CD4-positive, alpha-beta T cell treated with Interleukin-21 for 1 hour (primary cell): ENCODE measurements around the gene YY2.
"Not testable (repeated sequence)": the region's sequence is repeated elsewhere in the genome, so short reads cannot be mapped to it uniquely, and the experiment has no call there.

Experiments
- DNase-seq: peaks from one replicate; pipeline ENCODE4 v3.0.0-alpha.2; 2020

Gene YY2

DNA sequence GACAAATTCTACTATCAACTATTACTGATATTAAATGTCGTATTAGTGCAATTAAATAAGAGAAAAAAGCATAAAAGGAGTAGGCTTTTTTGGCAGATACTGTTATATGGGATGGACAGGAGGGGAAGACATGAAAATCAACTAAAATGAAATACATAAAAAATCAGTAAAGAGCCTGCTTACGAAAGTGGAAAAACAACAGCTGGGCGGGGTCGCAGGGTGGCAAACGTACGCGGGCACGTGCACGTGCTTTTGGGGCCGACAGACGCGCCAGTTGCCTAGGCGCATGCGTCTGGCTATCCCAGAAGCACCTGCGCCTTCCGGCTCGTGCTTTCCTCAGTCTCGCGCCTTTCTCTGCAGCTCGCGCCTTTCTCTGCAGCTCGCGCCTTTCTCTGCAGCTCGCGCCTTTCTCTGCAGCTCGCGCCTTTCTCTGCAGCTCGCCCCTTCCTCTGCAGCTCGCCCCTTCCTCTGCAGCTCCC is at the start of gene YY2:
Gene YY2, plus strand, starts transcription at position 51 of the 479 bp plus-strand sequence. CDS start 498 bp downstream, outside the sequence.
- no peak for DNase-seq

DNA sequence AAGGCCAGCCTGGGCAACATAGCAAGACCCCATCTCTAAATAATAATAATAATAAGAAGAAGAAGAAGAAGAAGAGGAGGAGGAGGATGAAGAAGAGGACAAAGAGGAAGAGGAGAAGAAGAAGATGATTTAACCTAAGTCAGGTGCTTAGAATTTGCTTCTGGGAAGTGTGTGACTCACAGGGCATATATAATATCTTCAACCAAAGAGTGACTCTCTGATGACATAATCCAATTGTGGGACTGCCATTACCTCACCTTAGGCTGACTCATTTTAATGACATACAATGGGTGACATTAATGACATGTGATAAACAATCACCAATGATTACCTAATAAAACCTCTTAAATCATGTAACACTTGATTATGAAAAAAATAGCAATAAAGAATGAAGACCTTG is 49.1 kb upstream of the YY2 start:
- no peak for DNase-seq

DNA sequence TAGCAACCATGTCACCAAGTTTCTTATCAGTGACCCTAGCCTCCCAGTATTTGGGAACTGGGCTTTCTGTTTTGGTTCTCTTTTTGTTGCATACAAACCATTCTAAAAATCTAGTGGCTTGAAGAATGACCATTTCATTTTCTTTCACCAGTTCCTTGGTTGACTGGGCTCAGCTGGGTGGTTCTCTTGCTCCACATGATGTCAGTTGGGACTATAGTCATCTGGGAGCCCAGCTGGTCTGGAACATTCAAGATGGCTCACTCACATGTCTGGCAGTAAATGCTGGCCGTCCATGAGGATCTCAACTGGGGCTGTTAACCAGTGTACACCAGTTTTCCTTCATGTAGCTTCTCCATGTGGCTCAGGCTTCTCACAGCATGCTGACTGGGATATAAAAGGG is 44.0 kb upstream of the YY2 start:
- no peak for DNase-seq

DNA sequence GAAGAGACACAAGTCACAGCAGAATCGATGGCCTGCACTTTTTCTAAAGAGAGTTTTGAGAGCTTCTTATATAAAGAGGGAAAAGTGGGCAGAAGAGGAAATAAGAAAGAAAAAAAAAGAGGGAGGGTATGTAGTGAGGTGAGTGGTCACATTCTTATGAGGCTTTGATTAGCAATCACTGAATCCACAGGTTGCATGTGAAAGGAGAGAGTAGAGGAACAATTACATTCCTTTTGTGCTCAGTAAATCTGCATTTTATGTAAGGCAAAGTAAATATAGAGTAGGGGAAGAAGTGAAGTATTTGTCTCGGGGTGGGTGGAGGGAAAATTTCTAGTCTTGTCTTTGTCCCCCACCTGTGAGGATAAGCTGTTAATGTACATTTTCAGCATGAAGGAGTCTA is 43.2 kb upstream of the YY2 start:
- DNase-seq, result no peak

DNA sequence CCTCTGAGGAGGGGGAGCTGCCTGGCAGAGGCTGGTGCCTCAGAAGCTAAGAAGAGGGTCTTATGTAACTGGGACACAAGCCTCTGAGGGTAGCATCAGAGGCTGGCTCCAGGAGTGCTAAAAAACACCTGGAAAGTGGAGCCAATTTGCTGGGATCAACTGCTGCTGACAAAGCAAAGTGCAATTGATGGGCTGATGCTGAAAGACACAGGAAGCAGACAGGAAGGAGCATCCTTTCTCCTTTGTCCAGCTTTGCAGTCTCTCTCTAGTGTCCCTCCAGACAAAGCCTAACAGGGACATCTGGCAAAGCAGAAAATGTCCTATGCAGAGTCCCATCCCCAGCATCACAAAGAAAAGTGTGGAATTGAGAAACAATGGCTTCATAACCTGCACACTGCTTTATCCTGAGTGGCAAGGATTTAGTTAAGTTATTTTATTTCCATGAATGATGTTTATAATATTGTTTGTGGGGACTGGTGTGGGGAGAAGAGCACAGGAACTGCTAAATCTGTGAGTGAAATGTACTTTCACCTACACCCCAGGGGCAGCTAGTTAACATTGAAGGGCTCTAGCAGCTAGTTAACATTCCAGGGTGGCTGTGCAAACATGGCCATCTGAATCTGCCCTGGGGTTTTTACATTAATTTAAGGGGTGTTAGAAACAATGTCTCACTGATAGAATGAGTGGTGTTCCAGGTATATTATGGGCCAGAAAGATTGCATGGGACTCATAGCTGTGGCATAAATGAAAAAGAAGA is 42.0 kb upstream of the YY2 start:
- no peak for DNase-seq

DNA sequence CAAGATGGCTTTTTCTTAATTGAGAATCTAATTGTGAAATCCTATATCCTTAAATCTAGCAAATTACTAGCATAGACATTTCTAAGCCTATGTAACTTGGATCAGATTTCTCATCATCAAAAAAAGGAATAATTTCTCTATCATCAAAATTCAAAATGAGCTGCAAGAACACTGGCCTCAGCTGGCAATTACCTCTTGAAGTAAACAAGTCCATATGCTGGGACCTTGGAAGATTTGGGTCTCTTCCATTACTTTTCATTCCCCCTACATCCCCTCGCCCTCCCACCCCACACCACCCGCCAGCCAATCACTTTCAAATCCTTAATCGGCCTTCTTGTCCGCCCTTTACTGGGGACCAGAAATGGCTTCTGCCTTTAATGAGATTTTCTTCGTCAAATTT is 39.7 kb upstream of the YY2 start:
- DNase-seq, result no peak

DNA sequence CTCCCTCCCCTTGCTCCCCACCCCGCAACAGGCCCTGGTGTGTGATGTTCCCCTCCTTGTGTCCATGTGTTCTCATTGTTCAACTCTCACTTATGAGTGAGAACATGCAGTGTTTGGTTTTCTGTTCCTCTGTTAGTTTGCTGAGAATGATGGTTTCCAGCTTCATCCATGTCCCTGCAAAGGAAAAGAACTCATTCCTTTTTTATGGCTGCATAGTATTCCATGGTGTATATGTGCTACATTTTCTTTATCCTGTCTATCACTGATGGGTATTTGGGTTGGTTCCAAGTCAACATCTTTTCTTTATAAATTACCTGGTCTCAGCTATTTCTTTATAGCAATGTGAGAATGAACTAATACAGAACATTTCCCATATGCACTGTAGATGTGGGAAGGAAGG is 35.6 kb upstream of the YY2 start:
- DNase-seq, result not testable (repeated sequence)

DNA sequence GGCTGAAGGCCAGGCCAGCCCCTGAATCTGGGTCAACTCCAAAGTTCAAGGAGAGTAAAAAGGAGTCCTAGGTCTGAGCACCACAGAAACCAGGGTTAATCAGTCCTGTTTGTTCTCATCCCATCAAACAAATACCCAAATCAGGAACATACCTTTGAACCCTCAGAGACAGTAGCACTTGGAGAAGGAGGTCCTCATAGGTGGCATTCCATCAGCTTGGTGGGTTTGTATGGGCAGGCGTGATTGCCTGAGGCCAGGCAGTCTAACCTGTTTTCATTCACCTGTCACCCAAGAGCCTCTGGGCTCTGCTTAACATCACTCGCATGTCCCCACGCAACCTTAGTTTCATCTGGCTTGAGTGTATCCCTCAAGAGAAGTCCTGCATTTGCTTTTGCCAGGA is 33.9 kb upstream of the YY2 start:
- DNase-seq, result no peak

DNA sequence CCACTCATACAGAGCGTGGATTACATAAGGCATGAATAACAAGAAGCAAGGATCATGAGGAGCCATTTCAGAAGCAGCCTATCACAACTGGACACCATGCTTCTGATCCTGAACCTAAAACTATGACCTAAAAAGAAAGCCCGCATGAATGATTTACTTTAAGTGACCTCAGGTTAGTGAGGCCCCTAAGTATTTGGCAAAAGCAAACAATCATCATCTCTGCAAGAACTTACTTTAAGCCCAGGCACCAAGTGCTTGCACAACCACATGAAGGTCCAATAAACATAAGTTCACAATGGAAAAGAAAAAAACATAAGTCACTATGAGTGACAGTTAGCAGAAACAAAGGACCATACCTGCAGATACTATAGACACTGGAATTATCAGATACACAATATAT is 24.3 kb upstream of the YY2 start:
- DNase-seq, result no peak

DNA sequence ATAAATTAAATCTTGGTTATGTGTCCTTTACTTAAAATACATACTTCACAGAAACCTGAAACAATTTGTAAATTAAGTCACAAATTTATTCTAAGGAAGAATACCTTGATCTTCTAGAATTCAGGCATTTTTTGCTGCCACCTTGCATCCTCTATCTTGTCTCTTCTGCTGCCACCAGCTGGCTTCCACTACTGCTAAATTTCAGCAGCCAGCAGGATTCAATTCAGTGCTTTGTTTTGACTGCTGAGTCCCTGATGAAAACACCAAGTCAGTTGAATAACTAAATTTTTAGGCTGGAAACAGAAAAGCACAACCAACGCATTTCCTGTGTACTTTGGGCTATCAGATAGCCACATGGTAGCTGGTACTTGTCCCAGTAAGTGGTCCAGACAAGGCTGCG is 18.7 kb upstream of the YY2 start:
- DNase-seq, result no peak

DNA sequence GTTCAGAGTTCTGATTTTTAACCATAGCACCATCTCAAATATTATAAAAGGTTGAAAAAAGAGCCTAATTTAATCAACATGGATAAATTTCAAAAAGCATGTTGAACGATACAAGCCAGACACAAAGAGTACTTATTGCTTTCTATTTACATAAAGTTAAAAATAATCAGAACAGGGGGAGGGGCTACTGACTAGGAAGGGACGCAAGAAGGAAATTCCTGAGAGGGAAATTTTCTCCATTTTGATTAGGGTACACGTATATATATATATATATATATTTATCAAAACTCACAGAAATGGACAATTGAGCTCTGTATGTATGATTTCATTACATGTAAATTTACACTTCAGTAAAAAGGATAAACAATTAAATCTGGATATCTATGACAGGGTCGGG is 16.9 kb upstream of the YY2 start:
- DNase-seq, result peak; percentile 16

DNA sequence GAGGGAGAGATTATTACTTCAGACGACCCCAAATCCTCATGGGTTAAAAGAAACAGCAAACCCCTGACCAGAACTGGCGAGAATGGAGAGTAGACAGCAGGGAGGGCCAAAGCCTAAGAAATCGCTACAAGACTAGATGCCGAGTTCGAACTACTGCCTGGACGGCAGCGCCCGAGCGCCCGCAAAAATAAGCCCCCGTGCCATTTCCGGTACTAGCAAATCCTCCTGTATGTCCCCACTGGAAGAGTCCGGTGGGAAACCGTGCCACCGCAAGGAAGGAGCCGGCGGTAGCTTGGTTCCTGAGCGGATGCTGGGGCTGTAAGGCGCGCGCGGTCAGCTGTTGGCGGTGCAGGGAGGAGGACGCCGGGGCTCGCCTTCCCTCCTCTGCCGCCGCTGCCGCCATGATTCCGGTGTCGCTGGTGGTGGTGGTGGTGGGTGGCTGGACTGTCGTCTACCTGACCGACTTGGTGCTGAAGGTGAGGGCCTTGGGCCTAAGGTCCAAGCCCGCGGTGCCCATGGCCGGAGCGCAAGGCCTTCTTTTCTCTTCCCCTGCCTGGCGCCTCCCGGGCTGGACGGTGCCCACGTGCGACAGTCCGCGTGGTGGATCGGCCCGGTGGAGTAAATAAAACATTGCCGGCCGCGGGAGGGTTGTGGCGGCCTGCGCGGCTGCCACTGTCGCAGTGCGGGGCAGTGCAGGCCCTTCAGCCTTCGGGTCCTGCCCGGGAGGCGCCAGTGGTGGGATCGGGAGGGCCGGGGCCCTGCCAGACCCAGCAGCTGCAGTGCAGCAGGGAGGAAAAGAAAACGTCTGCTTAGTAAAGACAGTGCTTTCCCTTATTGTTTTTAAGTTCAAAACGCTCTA is 16.2 kb upstream of the YY2 start, which contains the start of gene MBTPS2:
Gene MBTPS2, plus strand, starts transcription at position 284 of the 859 bp plus-strand sequence. Its CDS starts 118 bp downstream, at position 402.
- peak; percentile 83 for DNase-seq

DNA sequence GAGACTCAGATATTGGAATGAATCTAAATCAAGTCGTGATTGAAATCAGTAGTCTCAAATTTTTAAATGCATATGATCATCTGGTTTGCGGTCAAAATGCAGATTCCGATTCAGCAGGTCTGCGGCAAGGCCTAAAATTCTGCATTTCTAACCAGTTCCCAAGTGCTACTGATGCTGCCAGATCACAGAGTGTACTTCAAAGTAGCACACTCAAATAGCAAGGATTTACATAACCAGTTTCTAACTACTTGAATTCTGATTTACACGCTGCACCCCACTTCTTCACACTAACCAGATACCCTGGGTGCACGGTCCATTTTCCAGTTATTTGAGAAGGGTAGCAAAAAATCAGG is 15.6 kb upstream of the YY2 start:
- DNase-seq, result peak; percentile 0

DNA sequence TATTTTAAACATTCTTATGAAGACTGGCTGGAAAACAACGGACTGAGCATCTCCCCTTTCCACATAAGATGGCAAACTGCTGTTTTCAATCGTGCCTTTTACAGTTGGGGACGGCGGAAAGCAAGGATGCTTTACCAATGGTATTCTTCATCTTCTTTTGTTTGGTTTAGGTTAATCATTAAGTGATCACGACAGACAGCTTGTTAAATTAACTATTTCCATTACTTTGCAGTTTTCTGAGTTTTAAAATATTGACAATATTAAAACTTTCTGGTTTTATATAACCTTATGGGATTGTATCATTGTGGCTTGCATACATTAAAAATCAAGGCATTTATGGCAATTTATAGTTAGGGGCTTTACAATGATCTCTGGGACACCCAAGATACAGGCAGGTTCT is 12.6 kb upstream of the YY2 start:
- no peak for DNase-seq

DNA sequence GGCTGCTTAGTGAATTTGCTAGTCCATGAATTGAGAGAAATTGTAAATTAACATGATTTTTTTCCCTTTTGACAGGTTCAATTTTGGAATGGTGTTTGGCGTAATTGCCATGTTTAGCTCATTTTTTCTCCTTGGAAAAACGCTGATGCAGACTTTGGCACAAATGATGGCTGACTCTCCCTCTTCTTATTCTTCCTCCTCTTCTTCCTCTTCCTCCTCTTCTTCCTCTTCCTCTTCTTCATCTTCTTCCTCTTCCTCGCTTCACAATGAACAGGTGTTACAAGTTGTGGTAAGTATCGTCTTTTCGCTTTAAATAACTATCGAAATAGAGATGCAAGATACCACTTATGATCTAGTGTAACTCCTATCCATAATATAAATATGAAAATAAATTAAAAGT is 10.7 kb upstream of the YY2 start:
- no peak for DNase-seq

DNA sequence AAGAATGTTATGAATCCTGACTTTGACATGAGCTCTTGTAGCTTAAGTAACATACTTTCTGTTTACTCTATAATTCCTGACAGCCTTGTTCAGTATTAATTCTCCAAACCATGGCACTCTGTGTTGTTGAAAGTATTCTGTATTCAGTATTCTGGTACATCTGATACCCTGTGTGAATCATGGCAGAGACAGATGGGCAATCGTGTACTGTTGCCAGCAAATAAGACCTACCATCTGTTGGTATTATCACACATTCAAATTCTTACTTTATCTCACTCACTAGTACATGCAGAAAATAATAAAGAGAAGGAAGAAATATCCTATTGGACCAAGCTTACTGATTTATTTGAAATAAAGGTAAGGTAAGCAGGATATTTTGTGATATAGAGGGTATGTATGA is 8.4 kb upstream of the YY2 start:
- no peak for DNase-seq

DNA sequence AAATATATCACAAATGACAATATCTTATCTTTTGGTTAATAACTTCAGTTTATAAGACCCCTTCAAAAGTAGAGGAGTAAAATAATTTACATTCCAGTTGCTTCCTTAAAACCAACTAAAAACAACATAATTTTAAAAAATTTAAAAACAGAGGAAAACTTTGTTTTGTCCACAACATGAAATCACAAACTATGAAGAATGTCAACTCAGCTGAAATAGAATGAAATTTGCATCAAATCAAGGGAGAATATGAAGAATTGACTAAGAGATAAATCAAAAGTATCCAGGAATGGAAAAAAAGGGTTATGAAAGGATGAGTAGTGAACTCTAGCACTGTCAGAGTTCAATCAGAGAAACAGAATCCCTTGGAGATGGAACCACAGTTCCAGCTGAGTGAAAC is 2.2 kb upstream of the YY2 start:
- no peak for DNase-seq

DNA sequence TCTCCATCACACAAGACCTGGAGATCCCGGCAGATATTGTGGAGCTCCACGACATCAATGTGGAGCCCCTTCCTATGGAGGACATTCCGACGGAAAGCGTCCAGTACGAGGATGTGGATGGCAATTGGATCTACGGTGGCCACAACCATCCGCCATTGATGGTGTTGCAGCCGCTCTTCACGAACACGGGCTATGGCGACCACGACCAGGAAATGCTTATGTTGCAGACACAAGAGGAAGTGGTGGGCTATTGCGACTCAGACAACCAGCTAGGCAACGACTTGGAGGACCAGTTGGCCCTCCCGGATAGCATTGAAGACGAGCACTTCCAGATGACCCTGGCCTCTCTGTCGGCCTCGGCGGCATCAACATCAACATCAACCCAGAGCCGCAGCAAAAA is 717 bp downstream of the YY2 start:
- DNase-seq, result no peak

DNA sequence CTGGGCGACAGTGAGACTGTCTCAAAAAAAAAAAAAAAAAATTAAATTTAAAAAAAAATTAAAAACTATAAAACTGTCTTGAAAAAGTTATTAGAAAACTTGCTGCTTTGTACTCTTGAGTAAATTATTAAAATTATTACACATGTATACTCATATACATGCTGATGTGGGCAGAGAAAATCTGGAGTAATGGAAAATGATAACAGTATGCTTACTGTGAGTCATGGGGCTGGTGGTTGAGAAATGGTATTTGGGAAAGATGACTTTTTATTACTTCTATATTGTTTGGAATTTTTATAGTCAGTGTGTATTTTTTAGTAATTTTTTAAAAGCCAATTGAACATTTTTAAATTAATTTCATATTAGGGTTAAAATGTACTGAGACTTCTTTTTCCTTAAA is 7.5 kb downstream of the YY2 start:
- DNase-seq, result no peak

DNA sequence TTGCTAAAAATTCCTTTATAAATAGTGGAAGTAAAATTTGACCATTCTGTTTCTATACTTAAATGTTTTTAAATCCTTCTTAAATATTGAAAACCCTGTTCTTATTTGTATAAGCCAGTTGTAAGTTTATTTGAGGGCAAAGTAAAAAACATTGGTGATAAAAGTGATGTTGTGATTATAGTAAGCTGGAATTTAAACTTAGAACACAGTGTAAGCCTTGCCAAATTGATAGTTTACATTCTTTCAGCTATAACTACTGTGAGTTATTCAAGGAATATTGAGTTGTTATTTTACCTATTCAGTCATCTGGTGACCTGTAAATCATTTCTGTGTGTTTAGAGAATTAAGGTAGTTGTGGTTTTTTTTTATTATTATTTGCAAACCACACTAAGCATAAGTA is 9.6 kb downstream of the YY2 start:
- no peak for DNase-seq

DNA sequence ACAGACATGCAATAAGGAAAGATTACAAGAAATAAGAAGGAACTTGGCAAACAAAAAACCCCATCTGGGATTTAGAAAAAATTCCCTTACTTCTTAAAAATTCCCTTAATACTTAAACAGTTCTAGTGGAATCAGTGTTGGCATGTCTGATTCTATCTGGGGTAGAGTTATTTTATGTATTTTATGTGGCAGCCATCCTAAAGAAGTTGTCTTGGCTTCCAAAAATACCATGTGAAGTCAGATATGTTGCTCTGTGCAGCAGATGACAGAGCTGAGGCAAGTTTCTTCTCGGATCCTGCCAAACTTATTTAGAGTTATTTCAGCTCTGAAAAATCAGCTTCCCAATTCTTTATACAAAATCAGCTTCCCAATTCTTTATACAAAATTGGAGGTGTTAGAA is 14.7 kb downstream of the YY2 start:
- DNase-seq, result no peak

DNA sequence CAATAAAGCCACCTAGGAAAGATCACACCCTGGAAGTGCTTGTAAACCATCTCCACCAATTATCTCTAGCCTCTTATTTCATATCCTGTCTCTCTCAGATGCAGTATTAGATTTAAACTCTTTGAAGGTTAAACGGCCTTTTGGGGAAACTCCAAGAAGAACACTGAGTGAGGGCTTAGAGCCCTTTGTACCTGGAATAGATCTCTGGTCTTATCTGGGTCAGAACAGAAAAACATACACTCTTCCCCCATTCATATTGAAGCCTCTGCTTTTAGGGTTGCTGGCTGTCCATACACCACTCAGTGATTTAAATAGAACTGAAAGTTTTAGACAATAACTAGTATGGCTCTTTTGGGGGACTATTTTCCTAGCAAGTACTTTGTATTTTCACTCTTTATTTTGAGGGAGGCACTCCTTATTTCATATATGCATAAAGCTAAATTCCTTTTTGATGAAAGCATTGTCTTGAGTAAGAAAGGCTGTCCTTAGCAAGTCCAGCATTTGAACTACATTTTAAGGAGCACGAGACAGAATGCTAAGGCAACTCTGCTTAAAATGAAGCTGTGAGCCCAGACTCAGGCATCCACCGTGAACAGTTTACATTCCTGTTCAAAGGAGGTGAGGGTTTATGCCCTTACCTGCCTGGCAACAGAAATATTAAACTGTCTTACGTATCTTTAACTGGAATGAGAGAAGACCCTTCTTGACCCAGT is 17.4 kb downstream of the YY2 start:
- no peak for DNase-seq

DNA sequence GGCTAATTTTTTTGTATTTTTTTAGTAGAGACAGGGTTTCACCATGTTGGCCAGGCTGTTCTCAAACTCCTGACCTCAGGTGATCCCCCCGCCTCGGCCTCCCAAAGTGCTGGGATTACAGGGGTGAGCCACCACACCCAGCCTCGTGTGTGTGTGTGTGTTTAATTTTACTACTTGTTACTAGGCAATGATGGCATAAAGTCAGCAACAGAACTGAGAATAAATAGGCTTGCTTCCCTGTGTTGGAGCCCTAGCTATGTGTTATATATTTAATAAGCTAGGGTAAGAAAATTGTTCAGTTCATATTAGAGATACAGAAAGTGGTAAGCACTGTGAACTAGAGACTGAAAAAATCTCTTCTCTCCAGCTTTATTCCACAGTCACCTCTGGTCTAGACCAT is 18.4 kb downstream of the YY2 start:
- DNase-seq, result not testable (repeated sequence)

DNA sequence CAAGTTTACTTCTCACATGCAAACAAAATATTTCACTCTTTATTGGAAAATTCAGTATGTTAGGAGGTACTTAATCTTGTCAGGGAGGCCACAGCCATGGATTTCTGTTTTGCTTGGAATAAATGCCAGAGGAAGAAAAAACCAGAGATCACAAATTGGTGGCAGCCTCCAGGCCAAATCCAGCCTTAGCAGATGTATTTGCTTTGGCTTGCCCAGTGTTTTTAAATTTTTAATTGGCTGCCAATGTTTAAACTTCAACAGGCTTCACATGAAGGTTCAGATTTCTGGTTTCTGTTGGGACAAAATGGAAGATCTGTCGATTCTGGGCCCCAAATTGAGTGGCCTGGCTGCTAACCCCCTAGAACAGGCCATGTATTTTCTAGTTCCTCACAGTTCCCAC is 19.2 kb downstream of the YY2 start:
- no peak for DNase-seq
